NCI-H146 (cell line): ENCODE results near the gene FMO2.
A peak's percentile ranks its signal among the peaks of the same experiment; 100 is the strongest.
"Not testable (repeated sequence)": the region's sequence is repeated elsewhere in the genome, so short reads cannot be mapped to it uniquely, and the experiment has no call there.

Source experiments
- DNase-seq: peaks from one replicate; lab custom pipeline; 2025; lab: John Stamatoyannopoulos, UW

FMO2 gene

DNA sequence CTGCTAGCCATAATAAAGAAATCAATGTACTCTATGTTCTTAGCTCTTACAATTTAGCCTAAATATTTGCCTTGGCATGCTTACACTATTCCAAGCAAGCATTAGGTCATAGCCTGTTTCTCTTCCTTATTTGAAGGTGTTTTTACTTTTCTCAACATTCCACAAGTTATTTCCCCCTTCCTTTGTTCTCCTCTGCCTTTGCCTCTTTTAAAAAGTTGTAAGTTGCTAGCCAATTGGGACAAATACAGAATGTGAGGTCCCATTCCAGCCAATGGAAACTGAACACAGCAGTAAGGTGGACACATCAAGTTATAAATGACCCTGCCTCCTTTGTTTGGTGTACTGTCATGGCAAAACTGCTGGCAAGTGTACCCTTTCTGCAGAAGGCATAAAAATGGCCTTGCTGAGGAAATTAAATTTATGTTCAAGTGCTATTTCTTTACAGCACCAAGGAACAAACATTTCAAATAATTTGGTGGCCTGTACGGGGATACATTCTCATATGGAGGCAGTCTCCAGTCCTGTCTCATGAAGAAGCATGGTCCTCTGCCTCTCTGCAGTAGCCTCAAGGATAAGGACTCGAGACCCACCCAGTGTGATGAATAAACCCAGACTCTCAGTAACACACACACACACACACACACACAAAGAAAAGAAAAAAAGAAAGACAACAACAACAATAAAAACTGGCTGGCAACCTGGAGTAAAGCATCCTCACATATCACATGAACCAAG, 34.4 kb downstream of the FMO2 start:
- no peak for DNase-seq

DNA sequence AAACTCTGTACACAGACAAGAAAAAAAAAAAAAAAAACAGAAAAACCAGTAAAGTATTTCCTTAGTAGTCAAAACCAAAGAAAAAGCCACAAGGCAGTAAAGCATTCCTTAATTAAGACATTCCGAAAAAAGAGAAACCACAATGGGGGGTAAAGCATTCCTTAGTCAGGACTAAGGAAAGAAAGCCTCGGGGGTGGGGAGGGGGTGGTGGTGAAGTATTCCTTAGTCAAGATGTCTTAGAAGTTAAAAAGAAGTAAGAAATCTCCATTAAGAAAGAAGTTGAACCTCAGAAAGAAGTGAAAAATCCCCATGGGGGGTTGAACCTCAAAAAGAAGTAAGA, 35.0 kb downstream of the FMO2 start:
- DNase-seq: no peak

DNA sequence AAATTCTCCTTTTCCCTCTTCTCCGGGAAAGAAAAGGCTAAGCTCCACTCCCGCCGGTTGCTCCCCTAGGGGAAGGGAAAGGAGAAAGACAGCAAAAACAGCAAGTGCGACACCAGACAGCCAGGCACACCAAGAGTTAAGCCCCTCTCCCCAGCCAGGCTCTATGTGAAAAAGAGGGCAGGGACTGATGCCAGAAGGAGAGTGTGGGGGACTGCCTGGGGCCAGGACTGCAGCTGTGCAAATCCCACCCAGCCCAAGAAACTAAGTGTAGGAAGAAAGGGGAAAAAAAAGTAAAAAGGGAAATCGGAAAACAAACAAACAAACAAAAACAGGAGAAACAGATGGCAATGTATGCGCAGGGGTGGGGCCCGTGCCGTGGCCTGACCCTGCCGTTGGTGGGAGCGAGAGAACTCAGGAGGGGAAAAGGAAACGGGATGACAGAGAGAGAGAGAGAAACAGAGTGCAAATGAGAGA, 35.5 kb downstream of the FMO2 start:
- DNase-seq: no peak

DNA sequence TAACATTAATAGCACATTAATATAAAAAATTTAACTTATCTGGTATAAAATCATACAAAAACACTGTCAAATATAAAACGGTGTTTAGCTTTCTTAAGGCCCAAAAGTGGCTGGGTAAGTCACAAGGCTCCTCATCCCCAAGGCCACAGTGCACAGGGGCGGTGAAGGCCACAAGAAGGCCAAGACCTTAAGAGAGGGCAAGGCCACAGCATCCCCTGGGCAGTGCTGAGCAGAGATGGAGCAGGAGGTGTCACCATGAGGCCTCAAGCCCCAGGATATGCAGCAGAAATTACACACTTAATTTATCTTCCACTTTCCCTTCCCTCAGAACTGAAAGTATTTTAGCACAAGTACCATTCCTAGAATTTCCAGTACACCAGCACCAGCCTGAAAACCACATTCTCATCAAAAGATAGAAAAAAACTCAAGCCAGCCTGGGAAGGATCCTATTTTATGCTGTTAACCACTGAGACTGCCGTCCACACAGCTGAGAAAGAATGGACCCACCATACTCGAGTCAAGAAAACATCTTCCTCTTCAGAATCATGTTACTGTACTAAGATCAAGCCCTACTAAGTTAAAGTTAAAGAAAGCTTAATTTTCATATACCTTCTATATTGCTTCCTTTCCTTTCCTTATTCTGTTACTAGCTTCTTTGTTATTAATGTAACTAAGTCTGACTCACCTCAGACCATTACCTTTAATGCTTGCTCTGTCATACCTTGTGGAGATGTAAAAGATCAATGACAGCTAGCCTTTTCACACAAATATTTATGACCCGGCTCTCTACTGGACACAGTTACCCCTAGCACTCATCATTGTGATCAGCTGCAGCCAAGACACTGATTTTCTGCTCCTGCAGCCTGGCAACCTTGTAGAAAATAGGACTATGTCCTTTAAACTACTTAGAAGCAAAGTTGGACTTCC, 36.8 kb downstream of the FMO2 start:
- no peak for DNase-seq

DNA sequence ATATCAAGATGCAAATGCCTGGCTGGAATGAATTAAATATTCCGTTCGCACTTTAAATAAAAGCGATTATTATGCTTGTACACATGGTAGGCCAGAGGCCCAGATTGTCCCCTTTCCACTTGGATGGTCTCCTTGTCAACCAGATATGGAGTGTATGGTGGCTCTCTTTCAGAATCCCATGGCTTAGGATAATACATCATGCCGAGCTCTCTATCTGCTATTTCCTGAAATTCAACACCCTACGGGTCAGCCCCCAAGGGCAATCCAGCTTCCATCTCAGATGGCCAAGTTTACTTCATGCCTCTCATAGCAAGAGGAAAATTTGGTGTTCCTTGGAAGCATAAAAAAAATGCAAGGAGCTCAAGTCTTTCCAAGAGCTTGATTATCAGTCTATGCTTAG, 37.8 kb downstream of the FMO2 start:
- DNase-seq: no peak

- DNase-seq: not testable (repeated sequence)
These were observed 39.2 kb downstream of the FMO2 start for GRCh38 chr1:171224257-171224656.

- DNase-seq: peak; percentile 37
These were observed 41.8 kb downstream of the FMO2 start for GRCh38 chr1:171226747-171227370.

GRCh38 chr1:171231326-171231725, 46.2 kb downstream of the FMO2 start:
- no peak for DNase-seq

- DNase-seq: no peak
These were observed 48.1 kb downstream of the FMO2 start for GRCh38 chr1:171233183-171233582.

GRCh38 chr1:171236231-171236630, 51.1 kb downstream of the FMO2 start:
- DNase-seq: not testable (repeated sequence)

GRCh38 chr1:171243878-171244277, 58.8 kb downstream of the FMO2 start:
- no peak for DNase-seq

GRCh38 chr1:171245458-171246064, 60.5 kb downstream of the FMO2 start:
- peak; percentile 10 for DNase-seq

DNA sequence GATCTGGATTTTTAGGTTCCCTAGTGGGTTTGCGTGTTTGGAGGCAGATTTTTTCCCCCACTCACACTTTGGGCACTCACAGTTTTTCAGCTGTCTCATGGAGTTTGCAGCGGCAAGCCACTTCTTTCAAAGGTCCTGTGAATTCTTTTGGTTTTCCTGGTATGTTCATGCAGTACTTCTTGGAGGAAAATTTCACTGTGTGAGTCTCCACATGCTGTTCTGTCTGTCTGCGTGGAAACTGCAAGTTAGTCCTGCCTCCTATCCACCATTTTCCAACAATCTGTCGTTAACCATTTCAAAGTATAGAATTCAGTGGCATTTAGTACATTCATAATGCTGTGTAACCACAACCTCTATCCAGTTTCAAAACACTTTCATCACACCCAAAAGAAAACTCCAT, 62.4 kb downstream of the FMO2 start:
- DNase-seq: no peak

- DNase-seq: no peak
These were observed 63.2 kb downstream of the FMO2 start, which contains the start of gene FMO1 for GRCh38 chr1:171248302-171248701. Gene FMO1, plus strand, starts transcription at chr1:171248494. Its CDS starts 9,594 bp downstream, at chr1:171258088.

GRCh38 chr1:171248841-171249240, 63.7 kb downstream of the FMO2 start:
- no peak for DNase-seq

GRCh38 chr1:171250263-171250662, 65.2 kb downstream of the FMO2 start:
- DNase-seq: no peak

DNA sequence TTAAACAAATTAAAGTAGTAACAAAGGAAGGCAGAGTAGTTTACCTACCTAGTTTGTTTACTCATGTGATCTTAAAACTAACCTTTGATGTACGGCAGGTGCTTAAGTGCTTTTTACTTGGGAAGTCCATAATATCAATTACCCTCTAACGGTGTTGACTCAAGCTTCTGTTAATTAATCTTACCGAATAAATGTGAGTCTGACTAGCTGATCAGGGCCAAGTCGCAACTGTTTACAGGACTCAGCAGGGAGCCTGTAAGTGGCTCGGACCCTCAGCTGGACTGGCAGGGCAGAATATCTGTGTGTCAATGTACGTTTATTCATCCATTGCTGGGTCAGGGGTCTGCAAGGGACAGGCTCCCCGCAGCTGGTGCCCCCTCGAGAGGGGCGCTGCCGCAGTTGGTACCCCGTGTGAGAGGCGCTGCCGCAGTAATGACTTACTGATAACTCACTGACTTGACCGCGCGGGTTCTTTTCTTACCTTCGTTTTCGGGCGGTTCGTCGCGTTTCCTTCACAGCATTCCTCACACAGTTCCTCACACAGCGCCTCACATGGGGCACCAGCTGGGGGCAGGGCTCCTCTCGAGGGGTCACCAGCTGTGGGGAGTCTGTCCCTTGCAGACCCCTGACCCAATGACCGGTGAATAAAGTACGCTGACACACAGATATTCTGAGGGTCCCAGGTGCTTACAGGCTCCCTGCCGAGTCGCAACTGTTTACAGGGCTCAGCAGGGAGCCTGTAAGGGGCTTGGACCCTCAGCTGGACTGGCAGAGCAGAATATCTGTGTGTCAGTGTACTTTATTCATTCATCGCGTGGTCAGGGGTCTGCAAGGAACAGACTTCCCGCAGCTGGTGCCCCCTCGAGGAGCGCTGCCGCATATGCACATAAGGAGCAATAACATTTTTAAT, 66.2 kb downstream of the FMO2 start:
- DNase-seq: peak; percentile 65

DNA sequence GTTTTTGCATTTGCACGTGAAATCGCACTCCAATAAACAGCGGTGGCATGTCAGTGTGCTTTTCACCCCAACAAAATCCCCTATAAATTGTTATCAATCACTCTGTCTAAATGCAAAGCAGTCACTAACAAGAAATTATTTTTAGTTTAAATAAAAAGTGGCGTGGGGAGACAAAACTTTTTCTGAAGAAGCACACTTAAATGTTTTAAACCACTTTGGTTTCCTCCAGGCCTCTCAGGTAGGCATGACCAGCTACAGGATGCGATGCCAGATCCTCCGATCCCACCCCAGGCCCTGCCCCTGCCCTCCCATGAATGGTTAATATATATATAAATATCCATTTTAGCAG, 66.8 kb downstream of the FMO2 start:
- DNase-seq: no peak

- no peak for DNase-seq
These were observed 67.4 kb downstream of the FMO2 start for GRCh38 chr1:171252482-171252881.

DNA sequence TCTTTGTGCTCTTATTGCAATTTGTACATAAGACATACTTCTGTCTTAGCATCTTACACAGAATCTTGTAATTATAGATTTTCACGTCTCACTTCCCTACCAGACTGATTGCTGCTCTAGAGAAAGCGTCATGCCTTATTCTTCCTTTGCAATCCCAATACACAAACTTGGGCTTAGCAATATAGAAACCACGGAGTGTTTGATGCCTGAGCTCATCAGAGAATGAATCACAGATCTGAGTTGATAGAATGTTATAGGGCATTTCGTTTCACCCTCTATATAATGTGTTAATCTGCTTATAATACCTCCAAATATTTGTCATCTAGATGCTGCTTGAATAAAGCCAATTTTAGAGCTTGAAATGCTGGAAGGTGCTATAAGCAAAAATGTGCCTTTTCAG, 69.8 kb downstream of the FMO2 start:
- no peak for DNase-seq

- DNase-seq: peak; percentile 10
These were observed 72.0 kb downstream of the FMO2 start for GRCh38 chr1:171256940-171257606.
